Caco-2 (cell line): ENCODE data around the gene STEAP1B. TPM values are rescaled to one million over a fixed set of nuclear protein-coding genes. Genes with fewer than 3 reads are reported as not detected.
A peak's percentile ranks its signal among the peaks of the same experiment; 100 is the strongest.
"Not testable (repeated sequence)": the region's sequence is repeated elsewhere in the genome, so short reads cannot be mapped to it uniquely, and the experiment has no call there.

Experiments
- BruUV-seq: library from RNA; stranded (reverse); fragments of 400-500 nt; replicated peaks from 2 replicates; lab custom pipeline; 2021; lab: Mats Ljungman, UMichigan
- CTCF ChIA-PET: fragments of 300-600 bp; sonication (Branson Sonifier 250); formaldehyde crosslinking; loops from one replicate; lab custom pipeline; 2022; ENCODE audit warnings: antibody characterized with exemption; lab: Charles Lee
- POLR2A ChIA-PET: fragments of 300-600 bp; sonication (Branson Sonifier 250); formaldehyde crosslinking; loops from one replicate; lab custom pipeline; 2022; ENCODE audit warnings: antibody characterized with exemption; lab: Charles Lee
- DNase-seq, 2 experiments: peaks; one replicate each; pipeline versions ENCODE4 v3.0.0 to v3.0.0-alpha.2; 2020 to 2022
- H3K27me3 ChIP-seq: replicated peaks from 2 replicates; pipeline ENCODE4 v1.6.0; 2011; ENCODE audit warnings: low read length; ENCODE audit not compliant: control insufficient read depth, insufficient read depth
- H3K36me3 ChIP-seq: 2 replicates; pipeline ENCODE4 v1.5.1; 2011; ENCODE audit warnings: low read length; ENCODE audit not compliant: control insufficient read depth, insufficient read depth
- H3K4me1 ChIP-seq: fragments of 250-450 bp; sonication (Bioruptor Pico); 2 replicates; pipeline ENCODE4 v1.5.1; 2020; ENCODE audit warnings: mild to moderate bottlenecking
- H3K4me3 ChIP-seq: 2 replicates; pipeline ENCODE4 v1.5.1; 2011; ENCODE audit warnings: low read depth, mild to moderate bottlenecking, control low read depth, low read length
- H3K9me3 ChIP-seq: fragments of 250-450 bp; sonication (Bioruptor Pico); 2 replicates; pipeline ENCODE4 v1.5.1; 2020; ENCODE audit warnings: mild to moderate bottlenecking, moderate library complexity
- H3K27ac Mint-ChIP-seq: one replicate; pipeline ENCODE4 v1.8.0; 2022; ENCODE audit warnings: mixed read lengths; ENCODE audit not compliant: unreplicated experiment
- H3K27me3 Mint-ChIP-seq: one replicate; pipeline ENCODE4 v1.8.0; 2022; ENCODE audit warnings: mixed read lengths; ENCODE audit not compliant: insufficient read depth, unreplicated experiment
- H3K36me3 Mint-ChIP-seq: one replicate; pipeline ENCODE4 v1.8.0; 2022; ENCODE audit warnings: mild to moderate bottlenecking, mixed read lengths; ENCODE audit not compliant: insufficient read depth, unreplicated experiment
- H3K4me1 Mint-ChIP-seq: one replicate; pipeline ENCODE4 v1.8.0; 2022; ENCODE audit warnings: low read depth, mixed read lengths; ENCODE audit not compliant: unreplicated experiment
- H3K4me3 Mint-ChIP-seq: one replicate; pipeline ENCODE4 v1.8.0; 2022; ENCODE audit warnings: mild to moderate bottlenecking, moderate library complexity, mixed read lengths; ENCODE audit not compliant: unreplicated experiment
- H3K9me3 Mint-ChIP-seq: one replicate; pipeline ENCODE4 v1.8.0; 2022; ENCODE audit warnings: mixed read lengths; ENCODE audit not compliant: unreplicated experiment
- CTCF ChIP-seq, 2 experiments: fragments of 200-600 bp in 1 of 2; IDR thresholded peaks; 1 replicate in 1 of 2; 2 replicates in 1 of 2; pipeline versions ENCODE4 v1.5.1 to v1.8.0; 2011 to 2022; ENCODE audit warnings: antibody characterized with exemption in 1 of 2, control low read depth in 1 of 2, inconsistent platforms in 1 of 2, low read depth in 1 of 2, low read length in 1 of 2, mild to moderate bottlenecking in 1 of 2, moderate library complexity in 1 of 2; ENCODE audit not compliant: insufficient read depth in 1 of 2, severe bottlenecking in 1 of 2, unreplicated experiment in 1 of 2
- intact Hi-C: fragments of 100-400 bp; cut with micrococcal nuclease; formaldehyde crosslinking; loops from one replicate; pipeline ENCODE4 v1.10.0; 2022; ENCODE audit not compliant: unreplicated experiment
- total RNA-seq: library from RNA; stranded (reverse); gene quantifications from 2 replicates; pipeline ENCODE4 v1.2.3, GENCODE V29; 2022

Gene STEAP1B
- total RNA-seq, 1 experiment from 2014 or later = 1.7 TPM

- H3K9me3 ChIP-seq, H3K27ac Mint-ChIP-seq, H3K36me3 ChIP-seq, intact Hi-C loops, CTCF ChIA-PET, H3K27me3 Mint-ChIP-seq, H3K4me3 ChIP-seq, H3K4me3 Mint-ChIP-seq, H3K4me1 ChIP-seq, H3K27me3 ChIP-seq, POLR2A ChIA-PET, DNase-seq, H3K36me3 Mint-ChIP-seq, H3K4me1 Mint-ChIP-seq, BruUV-seq: not testable (repeated sequence)
- peaks cover 23% of the 10 kb centered on the region for H3K9me3 Mint-ChIP-seq
Measured at GRCh38 chr7:22516950-22517349, 17.0 kb upstream of the STEAP1B start.

- H3K9me3 ChIP-seq, H3K27ac Mint-ChIP-seq, BruUV-seq, H3K36me3 Mint-ChIP-seq, H3K4me1 ChIP-seq, intact Hi-C loops, POLR2A ChIA-PET, H3K4me3 Mint-ChIP-seq, H3K27me3 ChIP-seq, H3K4me1 Mint-ChIP-seq, CTCF ChIA-PET, H3K27me3 Mint-ChIP-seq, DNase-seq, H3K4me3 ChIP-seq, H3K36me3 ChIP-seq: not testable (repeated sequence)
- peaks cover 13% of the 10 kb centered on the region for H3K9me3 Mint-ChIP-seq
Measured at GRCh38 chr7:22514963-22515362, 15.0 kb upstream of the STEAP1B start.

DNA sequence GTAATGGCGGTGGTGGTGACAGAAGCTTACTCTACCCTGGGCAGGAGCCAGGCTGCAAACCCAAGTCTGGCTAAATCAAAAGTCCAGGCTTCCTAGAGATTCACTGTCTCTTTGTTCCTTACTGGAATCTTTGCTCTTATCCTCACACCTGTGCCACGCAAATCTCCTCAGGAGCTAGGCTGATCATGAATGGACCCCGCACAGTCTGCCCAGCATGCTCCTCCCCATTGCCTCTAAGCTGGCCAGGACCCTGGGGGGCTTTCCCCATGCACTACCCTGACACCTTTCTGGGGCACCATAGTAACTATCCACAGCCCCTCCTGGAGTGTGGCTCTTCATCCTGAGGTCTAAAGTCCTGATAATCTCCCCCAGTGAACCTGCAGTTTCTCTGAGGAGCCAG, 7.3 kb upstream of the STEAP1B start:
- H3K4me3 ChIP-seq, H3K9me3 Mint-ChIP-seq, H3K36me3 ChIP-seq, intact Hi-C loops, H3K36me3 Mint-ChIP-seq, H3K4me1 ChIP-seq, POLR2A ChIA-PET, DNase-seq, H3K27me3 ChIP-seq, H3K4me1 Mint-ChIP-seq, H3K27ac Mint-ChIP-seq, BruUV-seq, H3K4me3 Mint-ChIP-seq, H3K9me3 ChIP-seq, CTCF ChIA-PET: not testable (repeated sequence)
- peaks cover 12% of the 10 kb centered on the region for H3K27me3 Mint-ChIP-seq

DNA sequence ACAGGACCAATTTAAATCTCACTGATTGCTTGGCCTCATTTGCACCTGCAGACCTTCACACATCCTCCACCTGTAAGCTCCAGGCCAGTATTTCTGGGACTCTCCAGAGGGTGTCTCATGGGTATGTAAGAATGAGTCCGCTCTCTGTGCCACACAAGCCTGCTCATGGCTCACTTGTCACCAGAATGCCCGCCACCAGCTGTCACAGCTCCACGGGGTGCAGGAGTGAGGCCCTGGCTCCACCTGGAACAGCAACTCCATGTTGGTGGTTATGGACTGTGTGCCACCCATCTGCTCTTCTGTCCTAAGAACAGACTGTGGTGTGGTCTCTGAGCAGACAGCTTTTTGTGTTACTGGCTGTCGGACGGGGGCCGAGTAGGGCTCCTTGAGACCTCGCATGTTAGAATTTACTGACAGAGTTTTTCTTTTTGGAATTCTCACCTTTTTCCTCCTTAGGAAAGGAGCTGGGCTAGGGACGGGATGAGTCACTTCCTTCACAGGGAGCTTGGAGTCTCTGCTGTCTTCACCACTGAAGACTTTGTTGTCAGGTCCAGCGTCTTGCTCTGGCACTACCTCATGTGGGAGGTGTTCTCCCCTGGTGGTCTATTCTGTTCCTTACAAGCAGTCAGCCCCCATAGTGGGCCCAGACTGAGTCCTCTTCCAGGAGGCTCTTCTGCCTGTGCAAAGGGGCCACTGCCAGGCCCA, 6.5 kb upstream of the STEAP1B start:
- H3K4me1 ChIP-seq, DNase-seq, CTCF ChIA-PET, H3K36me3 ChIP-seq, H3K27me3 ChIP-seq, H3K4me3 ChIP-seq, H3K9me3 ChIP-seq, H3K36me3 Mint-ChIP-seq, POLR2A ChIA-PET, H3K27ac Mint-ChIP-seq, H3K4me3 Mint-ChIP-seq, H3K9me3 Mint-ChIP-seq, BruUV-seq, H3K4me1 Mint-ChIP-seq, intact Hi-C loops: not testable (repeated sequence)
- H3K27me3 Mint-ChIP-seq = peaks cover 14% of the 10 kb centered on the region

DNA sequence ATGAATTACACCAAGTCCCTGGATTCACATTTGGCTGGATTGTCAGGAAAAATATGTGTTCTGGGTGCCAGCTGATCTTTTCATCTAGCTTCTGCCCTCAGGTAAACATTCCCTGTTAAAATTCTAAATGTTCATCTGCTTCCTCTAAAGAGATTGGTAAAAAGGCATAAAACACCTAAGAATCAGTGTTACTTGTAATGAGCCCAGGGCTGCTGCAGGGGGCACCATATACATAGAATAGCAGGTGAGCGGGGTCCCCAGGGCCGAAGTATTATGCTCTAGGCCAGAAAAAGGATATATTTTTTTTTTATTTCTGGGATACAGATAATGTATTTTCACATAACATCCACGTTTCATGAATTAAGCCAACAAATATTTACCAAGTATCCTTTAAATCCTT, 4.5 kb upstream of the STEAP1B start:
- H3K27ac Mint-ChIP-seq, H3K4me3 Mint-ChIP-seq, intact Hi-C loops, H3K36me3 Mint-ChIP-seq, H3K4me1 ChIP-seq, H3K36me3 ChIP-seq, H3K9me3 ChIP-seq, CTCF ChIA-PET, H3K4me1 Mint-ChIP-seq, POLR2A ChIA-PET, H3K27me3 ChIP-seq, DNase-seq, BruUV-seq, H3K4me3 ChIP-seq, H3K9me3 Mint-ChIP-seq: not testable (repeated sequence)
- TF ChIP-seq CTCF (IDR thresholded peaks at IDR 0.05; ENCODE audit: insufficient read depth in 1 of 2, low read depth in 1 of 2, low read length in 1 of 2, severe bottlenecking in 1 of 2, unreplicated experiment in 1 of 2) = peak in 1 of 2 experiments; percentile 52
- peaks cover 14% of the 10 kb centered on the region for H3K27me3 Mint-ChIP-seq

DNA sequence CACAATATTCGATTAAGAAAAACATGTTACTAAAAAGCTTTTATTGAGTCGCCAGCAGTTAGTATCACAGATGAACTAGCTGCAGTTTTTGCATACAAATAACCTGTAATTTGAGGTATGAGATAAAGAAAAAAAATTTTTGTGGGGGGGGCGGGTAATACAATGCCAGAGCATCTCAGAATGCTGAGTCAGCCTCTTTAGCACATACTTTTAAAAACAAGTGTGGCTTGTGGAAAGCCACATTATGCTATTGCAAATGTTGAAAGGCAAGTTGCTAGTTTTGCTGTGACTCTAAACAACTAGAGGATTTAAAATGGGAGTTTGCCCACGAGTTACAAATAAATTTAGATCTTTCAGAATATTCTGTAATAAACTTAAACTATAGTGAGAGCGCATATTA, 2.1 kb upstream of the STEAP1B start:
- H3K9me3 Mint-ChIP-seq, DNase-seq, H3K4me3 Mint-ChIP-seq, H3K36me3 ChIP-seq, H3K27ac Mint-ChIP-seq, BruUV-seq, H3K27me3 Mint-ChIP-seq, H3K4me1 Mint-ChIP-seq, H3K36me3 Mint-ChIP-seq, POLR2A ChIA-PET, H3K27me3 ChIP-seq, H3K4me3 ChIP-seq, CTCF ChIA-PET, intact Hi-C loops, H3K9me3 ChIP-seq, H3K4me1 ChIP-seq: not testable (repeated sequence)
